ENCODE results near the gene TGM3.

GRCh38 chr20:2327620-2328555, 32.1 kb downstream of the TGM3 start:
- TF ChIP-seq REST (IDR thresholded peaks at IDR 0.05; ENCODE audit: borderline replicate concordance) (no peak), CTCF (IDR thresholded peaks at IDR 0.05; ENCODE audit: poor library complexity, severe bottlenecking) (no peak)

Data from neural cell (in vitro differentiated cells).